OCI-LY7 (cell line): ENCODE results near the gene CCDC33. TPM values are rescaled to one million over a fixed set of nuclear protein-coding genes. Genes with fewer than 3 reads are reported as not detected.

Source experiments
- BruUV-seq: library from RNA; stranded (reverse); fragments of 400-500 nt; replicated peaks from 2 replicates; lab custom pipeline; 2021; lab: Mats Ljungman, UMichigan
- CTCF ChIA-PET: fragments of 300-600 bp; sonication (Branson Sonifier 250); formaldehyde crosslinking; loops from one replicate; lab custom pipeline; 2022; ENCODE audit warnings: antibody characterized with exemption; ENCODE audit not compliant: unreplicated experiment; lab: Charles Lee
- POLR2A ChIA-PET: fragments of 300-600 bp; sonication (Branson Sonifier 250); formaldehyde crosslinking; loops from one replicate; lab custom pipeline; 2022; ENCODE audit warnings: antibody characterized with exemption; lab: Charles Lee
- DNase-seq: peaks from one replicate; pipeline ENCODE4 v3.0.0-alpha.2; 2015; ENCODE audit warnings: low spot score
- H2AFZ ChIP-seq: fragments of 200-600 bp; sonication (generic), shearing (Covaris generic); 2 replicates; pipeline ENCODE4 v1.6.1; 2014; ENCODE audit warnings: mild to moderate bottlenecking, antibody characterized with exemption, low read length, moderate library complexity
- H3K27ac ChIP-seq: fragments of 200-600 bp; sonication (generic); 2 replicates; pipeline ENCODE4 v1.5.1; 2014; ENCODE audit warnings: mixed run types, low read depth, mild to moderate bottlenecking, moderate library complexity, low read length, inconsistent platforms; ENCODE audit not compliant: poor library complexity, severe bottlenecking
- H3K36me3 ChIP-seq: fragments of 200-600 bp; sonication (generic); 2 replicates; pipeline ENCODE4 v1.6.1; 2014; ENCODE audit warnings: mild to moderate bottlenecking, antibody characterized with exemption, low read length, moderate library complexity, mixed read lengths; ENCODE audit not compliant: insufficient read depth
- H3K4me1 ChIP-seq: fragments of 200-600 bp; sonication (generic); 2 replicates; pipeline ENCODE4 v1.5.1; 2014; ENCODE audit warnings: mild to moderate bottlenecking, low read length; ENCODE audit not compliant: insufficient read depth, poor library complexity, severe bottlenecking
- H3K4me2 ChIP-seq: fragments of 200-600 bp; sonication (generic); 2 replicates; pipeline ENCODE4 v1.6.1; 2014; ENCODE audit warnings: mild to moderate bottlenecking, low read length
- H3K4me3 ChIP-seq: fragments of 200-600 bp; sonication (generic); 2 replicates; pipeline ENCODE4 v1.5.1; 2014; ENCODE audit warnings: mild to moderate bottlenecking, low read depth, low read length; ENCODE audit not compliant: poor library complexity, severe bottlenecking
- H3K79me2 ChIP-seq: fragments of 200-600 bp; sonication (generic); 2 replicates; pipeline ENCODE4 v1.6.1; 2016; ENCODE audit warnings: low read depth, mild to moderate bottlenecking, low read length, moderate library complexity, mixed read lengths; ENCODE audit not compliant: insufficient read depth
- H3K9me2 ChIP-seq: fragments of 200-600 bp; sonication (generic); 2 replicates; pipeline ENCODE4 v1.6.1; 2016; ENCODE audit warnings: mild to moderate bottlenecking, low read length, mixed read lengths; ENCODE audit not compliant: insufficient read depth
- H3K9me3 ChIP-seq: fragments of 200-600 bp; sonication (generic); 2 replicates; pipeline ENCODE4 v1.6.1; 2014; ENCODE audit warnings: mild to moderate bottlenecking, mixed run types, low read length, mixed read lengths
- H4K20me1 ChIP-seq: fragments of 200-600 bp; sonication (generic); 2 replicates; pipeline ENCODE4 v1.6.1; 2014; ENCODE audit warnings: mild to moderate bottlenecking, antibody characterized with exemption, low read length, moderate library complexity, mixed read lengths; ENCODE audit not compliant: insufficient read depth
- EZH2phosphoT487 ChIP-seq: fragments of 200-600 bp; sonication (generic); IDR thresholded peaks from 2 replicates; pipeline ENCODE4 v1.6.1; 2018; ENCODE audit warnings: low read depth, borderline replicate concordance, mild to moderate bottlenecking, mixed run types, antibody characterized with exemption, low read length, moderate library complexity, mixed read lengths
- intact Hi-C: fragments of 100-400 bp; cut with micrococcal nuclease; formaldehyde crosslinking; loops from one replicate; pipeline ENCODE4 v1.10.0; 2022; ENCODE audit not compliant: unreplicated experiment
- total RNA-seq, 2 experiments: library from RNA; depleted of rRNA in 1 of 2; stranded (reverse); fragments of >200 nt in 1 of 2; shearing (Covaris generic) in 1 of 2; gene quantifications; 2 replicates each; pipeline ENCODE4 v1.2.3, GENCODE V29; 2014 to 2022
- TF ChIP-seq, protein P1 (sequence below): fragments of 200-600 bp; sonication (generic); conservative IDR thresholded peaks from 2 replicates; pipeline ENCODE4 v1.5.1; 2014; ENCODE audit warnings: mild to moderate bottlenecking, antibody characterized with exemption, low read length, moderate library complexity, mixed read lengths

CCDC33 gene
- total RNA-seq, 2 experiments from 2014 or later: not detected

DNA sequence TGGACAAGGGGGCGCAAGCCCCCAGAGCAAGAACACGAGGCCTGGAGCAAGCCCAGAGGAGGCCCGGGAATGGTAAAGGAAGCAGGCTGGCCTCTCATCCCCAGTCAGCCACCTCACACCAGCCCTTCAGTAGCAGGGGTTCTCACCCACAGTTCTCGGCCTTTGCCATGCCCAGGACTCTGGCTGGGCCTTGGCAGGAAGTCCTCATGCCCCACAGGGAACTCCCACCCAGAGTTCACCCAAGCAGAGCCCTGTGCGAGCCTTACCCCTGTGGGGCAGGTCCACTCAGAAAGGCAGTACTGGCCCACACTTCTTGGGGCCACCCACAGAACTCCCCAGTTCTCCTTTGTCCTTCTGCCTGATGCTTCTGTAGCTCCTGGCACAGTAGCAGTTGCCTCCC lies 101.0 kb downstream of the CCDC33 start:
- TF ChIP-seq, protein P1, sequence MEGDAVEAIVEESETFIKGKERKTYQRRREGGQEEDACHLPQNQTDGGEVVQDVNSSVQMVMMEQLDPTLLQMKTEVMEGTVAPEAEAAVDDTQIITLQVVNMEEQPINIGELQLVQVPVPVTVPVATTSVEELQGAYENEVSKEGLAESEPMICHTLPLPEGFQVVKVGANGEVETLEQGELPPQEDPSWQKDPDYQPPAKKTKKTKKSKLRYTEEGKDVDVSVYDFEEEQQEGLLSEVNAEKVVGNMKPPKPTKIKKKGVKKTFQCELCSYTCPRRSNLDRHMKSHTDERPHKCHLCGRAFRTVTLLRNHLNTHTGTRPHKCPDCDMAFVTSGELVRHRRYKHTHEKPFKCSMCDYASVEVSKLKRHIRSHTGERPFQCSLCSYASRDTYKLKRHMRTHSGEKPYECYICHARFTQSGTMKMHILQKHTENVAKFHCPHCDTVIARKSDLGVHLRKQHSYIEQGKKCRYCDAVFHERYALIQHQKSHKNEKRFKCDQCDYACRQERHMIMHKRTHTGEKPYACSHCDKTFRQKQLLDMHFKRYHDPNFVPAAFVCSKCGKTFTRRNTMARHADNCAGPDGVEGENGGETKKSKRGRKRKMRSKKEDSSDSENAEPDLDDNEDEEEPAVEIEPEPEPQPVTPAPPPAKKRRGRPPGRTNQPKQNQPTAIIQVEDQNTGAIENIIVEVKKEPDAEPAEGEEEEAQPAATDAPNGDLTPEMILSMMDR: no peak
- TF ChIP-seq EZH2phosphoT487: no peak
- H3K4me2 ChIP-seq: no peak overlapping the region
- no peaks in the 10 kb centered on the region for H3K4me1 ChIP-seq
- H3K9me3 ChIP-seq: no peaks in the 10 kb centered on the region
- no TSS peak for BruUV-seq
- H3K36me3 ChIP-seq: no peaks in the 10 kb centered on the region
- no peaks in the 10 kb centered on the region for H4K20me1 ChIP-seq
- ChIA-PET POLR2A (no interaction called here), CTCF (no interaction called here)
- DNase-seq: no peak
- H3K27ac ChIP-seq: no peak overlapping the region
- H3K9me2 ChIP-seq: no peaks in the 10 kb centered on the region
- no peak overlapping the region for H2AFZ ChIP-seq
- H3K4me3 ChIP-seq: no peak overlapping the region
- intact Hi-C loops: no loop called here
- H3K79me2 ChIP-seq: no peaks in the 10 kb centered on the region

GRCh38 chr15:74337607-74338211 lies 101.6 kb downstream of the CCDC33 start:
- H3K4me2 ChIP-seq: no peak overlapping the region
- CTCF ChIA-PET: no interaction called here
- POLR2A ChIA-PET: no interaction called here
- DNase-seq: no peak
- intact Hi-C loops: no loop called here
- no peaks in the 10 kb centered on the region for H3K4me1 ChIP-seq
- no peaks in the 10 kb centered on the region for H3K9me3 ChIP-seq
- no peaks in the 10 kb centered on the region for H3K9me2 ChIP-seq
- H3K36me3 ChIP-seq: no peaks in the 10 kb centered on the region
- no peak overlapping the region for H2AFZ ChIP-seq
- BruUV-seq: no TSS peak
- no peak overlapping the region for H3K27ac ChIP-seq
- H3K79me2 ChIP-seq: no peaks in the 10 kb centered on the region
- no peak for TF ChIP-seq EZH2phosphoT487
- TF ChIP-seq, protein P1: no peak
- no peaks in the 10 kb centered on the region for H4K20me1 ChIP-seq
- no peak overlapping the region for H3K4me3 ChIP-seq

DNA sequence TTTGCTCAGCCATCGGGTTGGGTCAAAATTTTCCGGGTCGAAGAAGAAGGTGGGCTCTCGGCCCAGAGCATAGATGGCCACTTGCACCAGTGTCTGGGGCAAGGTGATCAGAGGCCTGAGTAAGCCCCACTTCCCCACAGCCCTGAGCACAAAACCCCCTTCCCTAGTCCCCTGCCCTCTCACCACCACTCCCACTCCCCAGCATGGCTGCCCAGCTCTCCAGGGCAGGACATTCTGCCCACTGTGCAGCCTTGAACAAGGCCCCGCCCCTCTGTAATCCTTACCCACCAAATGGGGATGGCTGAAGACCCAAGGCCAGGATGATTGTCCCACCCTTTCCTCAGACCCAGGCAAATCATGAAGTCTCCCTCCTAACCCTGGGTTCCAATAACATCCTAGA lies 102.5 kb downstream of the CCDC33 start:
- H3K4me2 ChIP-seq: no peak overlapping the region
- no peaks in the 10 kb centered on the region for H3K36me3 ChIP-seq
- H3K9me3 ChIP-seq: no peaks in the 10 kb centered on the region
- no peak overlapping the region for H3K27ac ChIP-seq
- no peaks in the 10 kb centered on the region for H3K79me2 ChIP-seq
- no peaks in the 10 kb centered on the region for H3K9me2 ChIP-seq
- TF ChIP-seq EZH2phosphoT487: no peak
- TF ChIP-seq, protein P1: no peak
- H3K4me1 ChIP-seq: no peaks in the 10 kb centered on the region
- BruUV-seq: no TSS peak
- DNase-seq: no peak
- CTCF ChIA-PET: no interaction called here
- H4K20me1 ChIP-seq: no peaks in the 10 kb centered on the region
- H2AFZ ChIP-seq: no peak overlapping the region
- intact Hi-C loops: no loop called here
- no peak overlapping the region for H3K4me3 ChIP-seq
- POLR2A ChIA-PET: no interaction called here
